HTR-8/SVneo (cell line): ENCODE measurements around the gene IFT22.
"Not testable (repeated sequence)": the region's sequence is repeated elsewhere in the genome, so short reads cannot be mapped to it uniquely, and the experiment has no call there.

ENCODE experiments used
- DNase-seq: peaks from one replicate; pipeline ENCODE4 v3.0.0; 2011; ENCODE audit warnings: low spot score, mixed read lengths; ENCODE audit not compliant: insufficient read length
- FAIRE-seq: peaks from 2 replicates; lab custom pipeline; 2011; peaks lifted over from hg19 to GRCh38; lab: Jason Lieb, UNC

Gene IFT22

GRCh38 chr7:101285171-101285570 is 36.4 kb downstream of the IFT22 start:
- DNase-seq = no peak
- no peak for FAIRE-seq

DNA sequence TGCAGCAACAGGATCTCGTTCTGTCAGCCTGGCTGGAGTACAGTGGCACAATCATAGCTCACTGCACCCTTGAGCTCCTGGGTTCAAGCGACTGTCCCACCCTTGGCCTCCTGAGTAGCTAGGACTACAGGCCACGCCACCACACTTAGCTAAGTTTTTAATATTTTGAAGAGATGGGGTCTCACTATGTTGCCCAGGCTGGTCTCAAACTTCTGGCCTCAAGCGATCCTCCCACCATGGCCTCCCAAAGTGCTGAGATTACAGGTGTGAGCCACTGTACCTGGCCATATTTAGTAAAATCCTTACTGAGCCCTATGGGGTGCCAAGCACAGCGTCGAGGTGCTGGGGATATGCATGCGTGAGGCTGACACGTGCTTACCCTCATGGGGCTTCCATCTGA is 40.7 kb downstream of the IFT22 start:
- DNase-seq, FAIRE-seq: not testable (repeated sequence)

DNA sequence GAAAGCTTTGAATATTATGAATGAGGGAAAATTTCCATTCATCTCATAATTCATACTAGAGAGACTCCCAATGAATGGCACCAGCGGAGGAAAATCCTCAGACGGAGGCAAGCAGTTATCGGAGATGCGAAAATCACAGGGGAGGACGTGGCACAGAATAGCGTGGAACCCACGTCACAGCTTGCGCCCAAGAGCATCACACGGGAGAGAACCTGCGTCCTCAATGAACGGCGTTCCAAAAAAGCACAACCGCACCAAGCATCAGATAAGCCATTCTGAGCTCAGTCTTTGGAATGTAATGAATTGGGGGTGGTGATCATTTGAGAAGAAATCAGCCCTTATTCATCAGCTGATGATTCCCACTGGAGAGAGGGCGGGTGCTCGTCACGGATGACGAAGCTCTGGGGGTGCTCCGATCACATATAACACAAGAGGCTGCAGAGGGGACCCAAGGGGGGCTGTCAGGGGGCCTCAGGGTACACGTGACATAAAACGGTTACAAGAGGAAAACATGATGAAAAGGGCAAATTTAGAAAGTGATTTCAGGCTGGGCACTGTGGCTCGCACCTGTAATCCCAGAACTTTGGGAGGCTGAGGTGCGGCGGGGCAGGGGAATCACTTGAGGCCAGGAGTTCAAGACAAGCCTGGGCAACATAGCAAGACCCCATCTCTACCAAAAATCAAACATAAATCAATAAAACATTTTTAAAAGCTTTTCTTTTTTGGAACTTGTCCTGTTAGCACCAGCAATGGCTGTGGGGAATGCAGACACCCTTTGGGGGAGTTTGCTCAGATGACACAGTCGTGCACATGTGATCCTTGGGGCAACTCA is 42.9 kb downstream of the IFT22 start:
- FAIRE-seq (no peak), DNase-seq (no peak)

GRCh38 chr7:101277155-101277554 is 44.5 kb downstream of the IFT22 start:
- no peak for DNase-seq
- FAIRE-seq = no peak

- DNase-seq (no peak), FAIRE-seq (no peak)
Observed at GRCh38 chr7:101273206-101273605, 48.4 kb downstream of the IFT22 start.

GRCh38 chr7:101271021-101271420 is 50.6 kb downstream of the IFT22 start:
- FAIRE-seq (no peak), DNase-seq (no peak)

DNA sequence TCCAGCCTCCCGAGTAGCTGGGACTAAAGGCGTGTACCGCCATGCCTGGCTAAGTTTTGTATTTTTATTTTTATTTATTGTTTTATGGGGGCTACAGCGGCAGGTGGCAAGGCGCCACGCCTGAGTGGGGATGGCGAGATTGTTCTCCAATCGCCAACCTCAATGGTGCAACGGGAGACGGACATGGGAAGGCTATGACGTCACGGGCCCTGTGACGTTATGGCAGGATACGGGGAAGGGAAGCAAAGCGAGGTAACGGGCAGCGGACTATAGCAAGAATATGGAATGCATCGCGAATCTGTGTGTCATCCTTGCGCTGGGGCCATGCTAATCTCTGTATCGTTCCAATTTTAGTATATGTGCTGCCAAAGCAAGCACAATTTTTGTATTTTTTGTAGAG is 51.9 kb downstream of the IFT22 start:
- no peak for FAIRE-seq

GRCh38 chr7:101265622-101266516 is 55.7 kb downstream of the IFT22 start:
- DNase-seq (no peak), FAIRE-seq (no peak)

More for the DNA sequence above, 51.9 kb downstream of the IFT22 start:
- DNase-seq = no peak

DNA sequence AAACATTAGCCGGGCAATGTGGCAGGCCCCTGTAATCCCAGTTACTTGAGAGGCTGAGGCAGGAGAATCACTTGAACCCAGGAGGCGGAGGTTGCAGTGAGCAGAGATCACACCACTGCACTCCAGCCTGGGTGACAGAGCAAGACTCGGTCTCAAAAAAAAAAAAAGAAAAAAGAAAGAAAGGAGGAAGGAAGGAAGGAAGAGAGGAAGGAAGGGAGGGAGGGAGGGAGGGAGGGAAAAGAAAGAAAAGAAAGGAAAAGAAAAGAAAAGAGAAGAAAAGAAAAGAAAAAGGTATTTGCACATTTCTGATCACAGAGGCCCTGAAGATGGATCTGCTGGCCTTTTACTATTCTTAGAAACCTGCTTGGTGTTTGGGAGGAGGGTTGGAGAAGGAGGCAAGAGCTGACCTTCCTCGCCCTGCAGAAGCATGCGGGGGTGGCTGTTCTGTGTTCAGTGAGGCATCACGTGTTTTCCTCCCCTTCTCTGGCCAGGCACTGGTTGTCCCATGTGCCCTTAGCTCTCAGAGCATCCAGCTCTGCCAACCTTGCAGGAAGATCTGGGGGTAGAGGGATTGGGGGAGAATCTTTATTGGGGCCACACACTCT is 57.4 kb downstream of the IFT22 start:
- FAIRE-seq = not testable (repeated sequence)

More for the DNA sequence above, 57.4 kb downstream of the IFT22 start:
- not testable (repeated sequence) for DNase-seq
